GM10266 (cell line): Measurements from ENCODE around the gene DESI1.

Experiments
- DNase-seq: peaks from one replicate; pipeline ENCODE4 v3.0.0; 2012; ENCODE audit errors: extremely low spot score
- CTCF ChIP-seq: IDR thresholded peaks from 2 replicates; pipeline ENCODE4 v1.5.1; 2012; ENCODE audit warnings: mild to moderate bottlenecking, low read depth; ENCODE audit not compliant: control insufficient read depth, insufficient read depth; ENCODE audit errors: missing control alignments

DESI1 gene

GRCh38 chr22:41608386-41608785 lies 12.5 kb downstream of the DESI1 start:
- TF ChIP-seq CTCF = no peak
- DNase-seq = no peak

DNA sequence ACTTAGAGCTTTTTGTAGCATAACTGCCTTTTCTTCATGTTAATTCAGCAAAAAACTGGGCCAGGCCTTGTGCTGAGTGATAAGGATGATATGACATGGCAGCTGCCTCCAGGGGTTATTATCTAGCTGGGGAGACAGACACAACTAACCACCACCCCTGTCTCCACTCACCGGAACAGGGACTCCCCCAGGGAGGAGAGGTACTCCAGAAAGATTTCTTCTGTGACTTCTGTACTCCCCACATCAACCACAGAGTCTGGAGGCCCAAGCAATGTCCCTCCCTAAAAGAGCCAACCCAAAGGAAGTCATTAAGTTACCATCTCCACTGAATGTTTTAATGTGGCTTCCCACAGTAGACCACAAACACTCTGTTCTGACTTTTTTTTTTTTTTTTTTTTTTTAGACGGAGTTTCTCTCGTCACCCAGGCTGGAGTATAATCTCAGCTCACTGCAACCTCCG lies 16.9 kb downstream of the DESI1 start:
- TF ChIP-seq CTCF = no peak
- DNase-seq = peak; percentile 76

GRCh38 chr22:41600976-41601375 lies 19.9 kb downstream of the DESI1 start:
- DNase-seq = no peak
- TF ChIP-seq CTCF = no peak

DNA sequence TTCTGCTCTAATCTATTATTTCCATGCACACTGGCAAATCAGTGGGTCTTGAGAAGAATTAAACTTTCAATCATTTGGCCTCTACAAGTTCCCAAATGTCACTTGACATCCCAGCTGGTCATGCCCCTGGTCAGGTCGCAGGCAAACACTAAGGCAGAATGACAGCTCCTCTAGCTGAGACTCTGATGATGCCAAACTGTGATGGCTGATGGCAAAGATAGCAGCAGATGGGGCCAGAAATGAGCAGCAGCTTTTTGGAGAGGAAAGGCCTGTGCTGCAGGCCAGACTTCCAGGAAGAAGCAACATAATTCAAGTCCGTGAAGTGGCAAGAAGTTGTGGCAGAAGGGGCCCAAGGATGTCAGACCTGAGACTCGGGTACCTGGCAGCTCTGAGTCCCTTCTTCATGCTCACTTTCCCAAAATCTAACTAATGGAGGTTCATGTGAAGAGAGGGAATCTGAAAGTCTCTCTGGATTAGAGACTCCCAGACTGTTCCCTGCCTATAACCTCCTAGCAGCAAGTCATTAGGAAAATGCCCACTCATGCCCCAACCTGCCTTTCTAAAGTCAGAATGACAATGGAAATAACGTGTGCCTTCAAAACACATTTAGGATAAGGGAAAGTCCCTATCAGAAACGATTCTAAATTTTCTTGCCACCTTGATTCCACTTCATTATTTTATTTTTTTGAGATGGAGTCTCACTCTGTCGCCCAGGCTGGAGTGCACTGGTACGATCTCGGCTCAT lies 21.8 kb downstream of the DESI1 start:
- no peak for TF ChIP-seq CTCF
- DNase-seq = no peak

- no peak for TF ChIP-seq CTCF
- no peak for DNase-seq
Measured at GRCh38 chr22:41598081-41598480, 22.8 kb downstream of the DESI1 start.

DNA sequence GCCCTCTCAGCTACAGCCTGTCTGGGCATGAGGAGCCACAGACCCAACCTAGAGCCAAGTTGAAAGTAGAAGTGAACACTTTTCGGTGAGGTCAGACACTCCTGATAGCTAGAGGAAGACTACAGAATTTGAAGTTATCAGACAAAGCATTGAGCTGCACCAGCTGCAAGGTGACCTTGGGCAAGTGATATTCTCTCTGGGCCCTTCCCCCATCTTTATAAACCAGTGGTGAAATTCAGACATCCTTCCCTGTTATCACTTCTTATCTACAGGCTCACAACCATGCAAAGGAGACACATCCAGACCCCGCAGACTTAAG lies 23.2 kb downstream of the DESI1 start:
- no peak for TF ChIP-seq CTCF
- DNase-seq = no peak

- TF ChIP-seq CTCF = peak; percentile 61
- DNase-seq = peak; percentile 51
Measured at GRCh38 chr22:41596776-41597634, 23.8 kb downstream of the DESI1 start.
